K562 (cell line): Measurements from ENCODE around the gene TMPO.

Experiments used
- HEY1 ChIP-seq: fragments of 250-450 bp; sonication (Bioruptor Pico); IDR thresholded peaks from 2 replicates; pipeline ENCODE4 v1.5.0; 2020; ENCODE audit warnings: mild to moderate bottlenecking, moderate library complexity, borderline replicate concordance
- PCBP2 ChIP-seq: fragments of 200-400 bp; formaldehyde crosslinking; IDR thresholded peaks from 2 replicates; pipeline ENCODE4 v1.6.1; 2018; ENCODE audit warnings: low read length, low read depth, mild to moderate bottlenecking, moderate library complexity; ENCODE audit not compliant: poor library complexity, severe bottlenecking
- SRF ChIP-seq, 2 experiments: fragments of 250-450, 450-650 bp in 1 of 2; sonication (Bioruptor Pico) in 1 of 2; sonication (generic) in 1 of 2; formaldehyde crosslinking; IDR thresholded peaks; 2 replicates each; pipeline versions ENCODE4 v1.5.0 to v1.5.1; 2020 to 2022; ENCODE audit warnings: mild to moderate bottlenecking in 1 of 2, missing genetic modification reagents in 1 of 2
- TF ChIP-seq, protein P1 (sequence below), 2 experiments: fragments of 450-650 bp; formaldehyde crosslinking in 1 of 2; IDR thresholded peaks; 2 replicates each; pipeline versions ENCODE4 v1.4.0 to v1.6.1; 2014 to 2020; ENCODE audit warnings: mild to moderate bottlenecking in 2 of 2, borderline replicate concordance in 1 of 2, low read depth in 1 of 2

DNA sequence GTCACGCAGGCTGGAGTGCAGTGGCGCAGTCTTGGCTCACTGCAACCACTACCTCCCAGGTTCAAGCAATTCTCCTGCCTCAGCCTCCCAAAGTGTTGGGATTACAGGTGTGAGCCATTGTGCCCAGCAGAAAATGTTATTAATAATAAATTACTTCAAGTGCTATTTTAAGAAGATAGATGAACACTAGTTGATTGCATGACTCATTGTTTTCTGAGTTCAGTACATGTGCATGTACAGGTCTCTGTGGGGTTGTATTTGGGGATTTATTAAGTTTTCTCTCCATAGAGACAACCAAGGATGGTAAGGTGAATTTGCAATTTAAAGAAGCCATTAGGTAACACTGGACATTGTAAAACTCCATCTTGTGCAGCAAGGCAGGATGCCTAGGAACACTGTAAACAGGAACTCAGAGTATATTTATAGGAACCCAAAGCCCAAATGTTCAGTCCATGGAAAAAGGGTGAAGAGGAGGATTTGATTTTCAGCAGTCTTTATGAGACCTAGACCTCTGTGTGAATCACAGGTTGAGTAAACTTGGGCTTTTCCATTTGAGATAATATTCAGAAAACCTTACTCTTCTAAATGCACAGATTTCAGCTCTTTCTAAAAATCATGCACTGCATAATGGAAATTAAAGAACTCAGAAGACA lies 49.3 kb upstream of the TMPO start:
- no peak for TF ChIP-seq HEY1
- TF ChIP-seq, protein P1, sequence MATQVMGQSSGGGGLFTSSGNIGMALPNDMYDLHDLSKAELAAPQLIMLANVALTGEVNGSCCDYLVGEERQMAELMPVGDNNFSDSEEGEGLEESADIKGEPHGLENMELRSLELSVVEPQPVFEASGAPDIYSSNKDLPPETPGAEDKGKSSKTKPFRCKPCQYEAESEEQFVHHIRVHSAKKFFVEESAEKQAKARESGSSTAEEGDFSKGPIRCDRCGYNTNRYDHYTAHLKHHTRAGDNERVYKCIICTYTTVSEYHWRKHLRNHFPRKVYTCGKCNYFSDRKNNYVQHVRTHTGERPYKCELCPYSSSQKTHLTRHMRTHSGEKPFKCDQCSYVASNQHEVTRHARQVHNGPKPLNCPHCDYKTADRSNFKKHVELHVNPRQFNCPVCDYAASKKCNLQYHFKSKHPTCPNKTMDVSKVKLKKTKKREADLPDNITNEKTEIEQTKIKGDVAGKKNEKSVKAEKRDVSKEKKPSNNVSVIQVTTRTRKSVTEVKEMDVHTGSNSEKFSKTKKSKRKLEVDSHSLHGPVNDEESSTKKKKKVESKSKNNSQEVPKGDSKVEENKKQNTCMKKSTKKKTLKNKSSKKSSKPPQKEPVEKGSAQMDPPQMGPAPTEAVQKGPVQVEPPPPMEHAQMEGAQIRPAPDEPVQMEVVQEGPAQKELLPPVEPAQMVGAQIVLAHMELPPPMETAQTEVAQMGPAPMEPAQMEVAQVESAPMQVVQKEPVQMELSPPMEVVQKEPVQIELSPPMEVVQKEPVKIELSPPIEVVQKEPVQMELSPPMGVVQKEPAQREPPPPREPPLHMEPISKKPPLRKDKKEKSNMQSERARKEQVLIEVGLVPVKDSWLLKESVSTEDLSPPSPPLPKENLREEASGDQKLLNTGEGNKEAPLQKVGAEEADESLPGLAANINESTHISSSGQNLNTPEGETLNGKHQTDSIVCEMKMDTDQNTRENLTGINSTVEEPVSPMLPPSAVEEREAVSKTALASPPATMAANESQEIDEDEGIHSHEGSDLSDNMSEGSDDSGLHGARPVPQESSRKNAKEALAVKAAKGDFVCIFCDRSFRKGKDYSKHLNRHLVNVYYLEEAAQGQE (IDR thresholded peaks at IDR 0.05; ENCODE audit: borderline replicate concordance) = no peak
- TF ChIP-seq, protein P1 (CRISPR knock-in tag; IDR thresholded peaks at IDR 0.05; ENCODE audit: low read depth) = no peak
- no peak for TF ChIP-seq PCBP2
- no peak for TF ChIP-seq SRF (CRISPR knock-in tag; IDR thresholded peaks at IDR 0.05)
